Ascending aorta (tissue), 2 donors: ENCODE data around the gene IQCH. TPM values are rescaled to one million over a fixed set of nuclear protein-coding genes. Genes with fewer than 3 reads are reported as not detected.

Experiments used
- DNase-seq, 2 donors: peaks; one replicate each; pipeline ENCODE4 v3.0.0-alpha.2; 2019; ENCODE audit warnings: low spot score in 2 of 2
- H3K27ac ChIP-seq, 2 donors: fragments of 200-600 bp; sonication (generic); one replicate each; pipeline ENCODE4 v1.5.1; 2016 to 2017; ENCODE audit warnings: mild to moderate bottlenecking in 1 of 2
- H3K27me3 ChIP-seq: fragments of 200-600 bp; sonication (generic); one replicate; pipeline ENCODE4 v1.5.1; 2017
- H3K36me3 ChIP-seq, 2 donors: fragments of 200-600 bp; sonication (generic); one replicate each; pipeline ENCODE4 v1.5.1; 2016
- H3K4me1 ChIP-seq, 2 donors: fragments of 200-600 bp; sonication (generic); one replicate each; pipeline ENCODE4 v1.5.1; 2016 to 2017; ENCODE audit warnings: mild to moderate bottlenecking in 1 of 2
- H3K4me3 ChIP-seq, 2 donors: fragments of 200-600 bp; sonication (generic); one replicate each; pipeline ENCODE4 v1.5.1; 2016 to 2017; ENCODE audit warnings: mild to moderate bottlenecking in 1 of 2
- H3K9me3 ChIP-seq, 2 donors: fragments of 200-600 bp; sonication (generic); one replicate each; pipeline ENCODE4 v1.5.1; 2016
- CTCF ChIP-seq, 3 experiments: fragments of 200-600 bp in 2 of 3; fragments of 450-650 bp in 1 of 3; sonication (generic) in 2 of 3; IDR thresholded peaks; one replicate each; pipeline ENCODE4 v1.5.1; 2016 to 2019; ENCODE audit warnings: antibody characterized with exemption in 3 of 3, mild to moderate bottlenecking in 1 of 3, moderate library complexity in 1 of 3
- intact Hi-C: fragments of 100-400 bp; cut with DNase I; formaldehyde crosslinking; loops from one replicate; pipeline ENCODE4 v1.15.1; 2023
- total RNA-seq: library from RNA; depleted of rRNA; stranded (reverse); fragments of >200 nt; gene quantifications from one replicate; pipeline ENCODE4 v1.1.0, GENCODE V29; 2016

IQCH gene
- total RNA-seq: not detected

GRCh38 chr15:67254238-67255175 lies at the start of gene IQCH, which contains the start of gene AAGAB:
TSS of gene IQCH (plus strand) at chr15:67254786. CDS start at chr15:67254897, 111 bp downstream.
TSS of gene AAGAB (minus strand) at chr15:67254661. CDS start at chr15:67254631, 30 bp downstream.
- TF ChIP-seq CTCF (IDR thresholded peaks at IDR 0.05): no peak
- Histone ChIP-seq H3K27ac (peak within 1 kb of the TSS; percentile 81 to 96), H3K36me3 (no peaks in the 10 kb centered on the region), H3K4me1 (peaks cover 5 to 6% of the 10 kb centered on the region in 2 donors), H3K9me3 (no peaks in the 10 kb centered on the region), H3K27me3 (no peaks in the 10 kb centered on the region), H3K4me3 (peak within 1 kb of the TSS; percentile 70 to 91)
- intact Hi-C loops: loop anchor here (1.0 to 2.0 kb wide), 3 partner anchors 54 to 189 kb away; partner anchors contain the start of gene SMAD3
- peak; percentile 89 to 98 for DNase-seq

GRCh38 chr15:67207555-67208207 lies 46.9 kb upstream of the IQCH start:
- Histone ChIP-seq H3K9me3 (no peaks in the 10 kb centered on the region), H3K4me1 (peaks cover 0 to 3% of the 10 kb centered on the region in 2 donors), H3K36me3 (peaks cover 2 to 16% of the 10 kb centered on the region in 2 donors), H3K4me3 (no peak overlapping the region), H3K27ac (no peak overlapping the region), H3K27me3 (no peaks in the 10 kb centered on the region)
- TF ChIP-seq CTCF (IDR thresholded peaks at IDR 0.05): no peak
- DNase-seq: no peak
- intact Hi-C loops: no loop called here

GRCh38 chr15:67208396-67208795 lies 46.2 kb upstream of the IQCH start:
- TF ChIP-seq CTCF (IDR thresholded peaks at IDR 0.05): no peak
- H3K4me1 ChIP-seq: peaks cover 0 to 3% of the 10 kb centered on the region in 2 donors
- H3K9me3 ChIP-seq: no peaks in the 10 kb centered on the region
- no peaks in the 10 kb centered on the region for H3K27me3 ChIP-seq
- H3K4me3 ChIP-seq: no peak overlapping the region
- intact Hi-C loops: no loop called here
- no peak overlapping the region for H3K27ac ChIP-seq
- DNase-seq: no peak
- peaks cover 2 to 16% of the 10 kb centered on the region in 2 donors for H3K36me3 ChIP-seq

GRCh38 chr15:67210555-67211168 lies 43.9 kb upstream of the IQCH start:
- no peaks in the 10 kb centered on the region for H3K9me3 ChIP-seq
- no peaks in the 10 kb centered on the region for H3K27me3 ChIP-seq
- intact Hi-C loops: no loop called here
- peaks cover 0 to 3% of the 10 kb centered on the region in 2 donors for H3K4me1 ChIP-seq
- TF ChIP-seq CTCF (IDR thresholded peaks at IDR 0.05): no peak
- no peak overlapping the region for H3K4me3 ChIP-seq
- peaks cover 2 to 16% of the 10 kb centered on the region in 2 donors for H3K36me3 ChIP-seq
- H3K27ac ChIP-seq: no peak overlapping the region
- DNase-seq: no peak

- H3K9me3 ChIP-seq: no peaks in the 10 kb centered on the region
- H3K36me3 ChIP-seq: peaks cover 0 to 9% of the 10 kb centered on the region in 2 donors
- no peaks in the 10 kb centered on the region for H3K27me3 ChIP-seq
- intact Hi-C loops: no loop called here
- peaks cover 0 to 3% of the 10 kb centered on the region in 2 donors for H3K4me1 ChIP-seq
- no peak overlapping the region for H3K27ac ChIP-seq
- no peak for DNase-seq
- no peak for TF ChIP-seq CTCF (IDR thresholded peaks at IDR 0.05)
- H3K4me3 ChIP-seq: no peak overlapping the region
Observed at GRCh38 chr15:67212684-67213367, 41.8 kb upstream of the IQCH start.
